SK-N-SH treated with all-trans-retinoic acid at 6 μM for 48 hours (cell line): ENCODE data around the gene CCDC196.

Experiments
- ATAC-seq: fragments of 200-7000 bp; cut with Tn5 transposase; 3 replicates; pipeline ENCODE4 v1.9.1; 2020; ENCODE audit warnings: mild to moderate bottlenecking, moderate library complexity
- ARNTL ChIP-seq: fragments of 450-650 bp; formaldehyde crosslinking; IDR thresholded peaks from 2 replicates; pipeline ENCODE4 v1.5.0; 2020; ENCODE audit warnings: low read depth, mild to moderate bottlenecking, moderate library complexity, borderline replicate concordance
- BACH2 ChIP-seq: fragments of 250-450 bp; sonication (Bioruptor Pico); IDR thresholded peaks from 2 replicates; pipeline ENCODE4 v1.9.0; 2021; ENCODE audit warnings: mild to moderate bottlenecking, borderline replicate concordance
- CSDC2 ChIP-seq: fragments of 250-450 bp; sonication (Bioruptor Pico); IDR thresholded peaks from 2 replicates; pipeline ENCODE4 v1.5.0; 2020; ENCODE audit warnings: mild to moderate bottlenecking, moderate library complexity
- ESRRG ChIP-seq: fragments of 250-450 bp; sonication (Bioruptor Pico); IDR thresholded peaks from 2 replicates; pipeline ENCODE4 v1.6.1; 2021; ENCODE audit warnings: mild to moderate bottlenecking
- GLIS3 ChIP-seq: fragments of 250-450 bp; sonication (Bioruptor Pico); IDR thresholded peaks from 2 replicates; pipeline ENCODE4 v1.5.0; 2020; ENCODE audit warnings: mild to moderate bottlenecking, moderate library complexity
- ISL1 ChIP-seq: fragments of 250-450 bp; sonication (Bioruptor Pico); IDR thresholded peaks from 2 replicates; pipeline ENCODE4 v2.1.2; 2022; ENCODE audit warnings: mild to moderate bottlenecking, moderate library complexity
- OSR1 ChIP-seq: fragments of 250-450 bp; sonication (Bioruptor Pico); IDR thresholded peaks from 2 replicates; pipeline ENCODE4 v1.8.0; 2022; ENCODE audit warnings: moderate library complexity, mild to moderate bottlenecking, inconsistent platforms
- POU6F1 ChIP-seq: fragments of 250-450 bp; sonication (Bioruptor Pico); IDR thresholded peaks from 2 replicates; pipeline ENCODE4 v1.8.0; 2021; ENCODE audit warnings: low read depth, mild to moderate bottlenecking, moderate library complexity, borderline replicate concordance
- PPARA ChIP-seq: fragments of 250-450 bp; sonication (Bioruptor Pico); IDR thresholded peaks from 2 replicates; pipeline ENCODE4 v1.5.0; 2020; ENCODE audit warnings: mild to moderate bottlenecking, borderline replicate concordance
- SNAI2 ChIP-seq: fragments of 250-450 bp; sonication (Bioruptor Pico); IDR thresholded peaks from 2 replicates; pipeline ENCODE4 v1.5.0; 2020; ENCODE audit warnings: mild to moderate bottlenecking, moderate library complexity
- TOX ChIP-seq: fragments of 250-450 bp; sonication (Bioruptor Pico); IDR thresholded peaks from 2 replicates; pipeline ENCODE4 v1.8.0; 2021; ENCODE audit warnings: mild to moderate bottlenecking, moderate library complexity, borderline replicate concordance
- TSHZ2 ChIP-seq: fragments of 250-450 bp; sonication (Bioruptor Pico); IDR thresholded peaks from 2 replicates; pipeline ENCODE4 v1.5.0; 2020; ENCODE audit warnings: mild to moderate bottlenecking, moderate library complexity
- ZC3H10 ChIP-seq: fragments of 250-450 bp; sonication (Bioruptor Pico); IDR thresholded peaks from 2 replicates; pipeline ENCODE4 v1.5.1; 2021; ENCODE audit warnings: mild to moderate bottlenecking, moderate library complexity
- ZFP3 ChIP-seq: fragments of 250-450 bp; sonication (Bioruptor Pico); IDR thresholded peaks from 2 replicates; pipeline ENCODE4 v1.5.0; 2020; ENCODE audit warnings: mild to moderate bottlenecking, moderate library complexity
- ZFP30 ChIP-seq: fragments of 450-650 bp; formaldehyde crosslinking; IDR thresholded peaks from 2 replicates; pipeline ENCODE4 v1.5.0; 2022; ENCODE audit warnings: mild to moderate bottlenecking, moderate library complexity
- ZNF565 ChIP-seq: fragments of 450-650 bp; formaldehyde crosslinking; conservative IDR thresholded peaks from 2 replicates; pipeline ENCODE4 v1.5.0; 2020; ENCODE audit warnings: low read depth, mild to moderate bottlenecking, moderate library complexity
- ZNF8 ChIP-seq: fragments of 450-650 bp; formaldehyde crosslinking; IDR thresholded peaks from 2 replicates; pipeline ENCODE4 v1.5.0; 2020; ENCODE audit warnings: mild to moderate bottlenecking, moderate library complexity
- TF ChIP-seq, protein P1 (sequence below): fragments of 250-450 bp; sonication (Bioruptor Pico); IDR thresholded peaks from 2 replicates; pipeline ENCODE4 v1.5.1; 2021; ENCODE audit warnings: mild to moderate bottlenecking, moderate library complexity
- TF ChIP-seq, protein P2 (sequence below): fragments of 250-450 bp; sonication (Bioruptor Pico); IDR thresholded peaks from 2 replicates; pipeline ENCODE4 v1.8.0; 2020; ENCODE audit warnings: mild to moderate bottlenecking, moderate library complexity, borderline replicate concordance
- TF ChIP-seq, protein P3 (sequence below): fragments of 250-450 bp; sonication (Bioruptor Pico); IDR thresholded peaks from 2 replicates; pipeline ENCODE4 v1.5.1; 2020; ENCODE audit warnings: low read depth, mild to moderate bottlenecking, moderate library complexity

Gene CCDC196

GRCh38 chr14:66444271-66444927 is 41.8 kb upstream of the CCDC196 start:
- ATAC-seq = no peak

GRCh38 chr14:66445936-66446335 is 40.2 kb upstream of the CCDC196 start:
- no peak for ATAC-seq
- TF ChIP-seq ZNF565 (CRISPR knock-in tag) = no peak
- no peak for TF ChIP-seq PPARA (CRISPR knock-in tag)
- TF ChIP-seq OSR1 = no peak
- TF ChIP-seq ZC3H10 (CRISPR knock-in tag) = no peak
- TF ChIP-seq, protein P1, sequence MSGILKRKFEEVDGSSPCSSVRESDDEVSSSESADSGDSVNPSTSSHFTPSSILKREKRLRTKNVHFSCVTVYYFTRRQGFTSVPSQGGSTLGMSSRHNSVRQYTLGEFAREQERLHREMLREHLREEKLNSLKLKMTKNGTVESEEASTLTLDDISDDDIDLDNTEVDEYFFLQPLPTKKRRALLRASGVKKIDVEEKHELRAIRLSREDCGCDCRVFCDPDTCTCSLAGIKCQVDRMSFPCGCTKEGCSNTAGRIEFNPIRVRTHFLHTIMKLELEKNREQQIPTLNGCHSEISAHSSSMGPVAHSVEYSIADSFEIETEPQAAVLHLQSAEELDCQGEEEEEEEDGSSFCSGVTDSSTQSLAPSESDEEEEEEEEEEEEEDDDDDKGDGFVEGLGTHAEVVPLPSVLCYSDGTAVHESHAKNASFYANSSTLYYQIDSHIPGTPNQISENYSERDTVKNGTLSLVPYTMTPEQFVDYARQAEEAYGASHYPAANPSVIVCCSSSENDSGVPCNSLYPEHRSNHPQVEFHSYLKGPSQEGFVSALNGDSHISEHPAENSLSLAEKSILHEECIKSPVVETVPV = no peak
- TF ChIP-seq GLIS3 (CRISPR knock-in tag) = no peak
- TF ChIP-seq TSHZ2 (CRISPR knock-in tag) = no peak

More at GRCh38 chr14:66444271-66444927, 41.8 kb upstream of the CCDC196 start:
- no peak for TF ChIP-seq ESRRG (CRISPR knock-in tag)
- no peak for TF ChIP-seq POU6F1
- TF ChIP-seq GLIS3 (CRISPR knock-in tag) = no peak
- TF ChIP-seq TOX = no peak
- no peak for TF ChIP-seq OSR1
- no peak for TF ChIP-seq BACH2
- TF ChIP-seq, protein P2, sequence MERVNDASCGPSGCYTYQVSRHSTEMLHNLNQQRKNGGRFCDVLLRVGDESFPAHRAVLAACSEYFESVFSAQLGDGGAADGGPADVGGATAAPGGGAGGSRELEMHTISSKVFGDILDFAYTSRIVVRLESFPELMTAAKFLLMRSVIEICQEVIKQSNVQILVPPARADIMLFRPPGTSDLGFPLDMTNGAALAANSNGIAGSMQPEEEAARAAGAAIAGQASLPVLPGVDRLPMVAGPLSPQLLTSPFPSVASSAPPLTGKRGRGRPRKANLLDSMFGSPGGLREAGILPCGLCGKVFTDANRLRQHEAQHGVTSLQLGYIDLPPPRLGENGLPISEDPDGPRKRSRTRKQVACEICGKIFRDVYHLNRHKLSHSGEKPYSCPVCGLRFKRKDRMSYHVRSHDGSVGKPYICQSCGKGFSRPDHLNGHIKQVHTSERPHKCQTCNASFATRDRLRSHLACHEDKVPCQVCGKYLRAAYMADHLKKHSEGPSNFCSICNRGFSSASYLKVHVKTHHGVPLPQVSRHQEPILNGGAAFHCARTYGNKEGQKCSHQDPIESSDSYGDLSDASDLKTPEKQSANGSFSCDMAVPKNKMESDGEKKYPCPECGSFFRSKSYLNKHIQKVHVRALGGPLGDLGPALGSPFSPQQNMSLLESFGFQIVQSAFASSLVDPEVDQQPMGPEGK (CRISPR knock-in tag) = no peak
- TF ChIP-seq ZNF8 (CRISPR knock-in tag) = no peak
- TF ChIP-seq, protein P1 = no peak
- no peak for TF ChIP-seq ZNF565 (CRISPR knock-in tag)
- no peak for TF ChIP-seq ARNTL (CRISPR knock-in tag)
- TF ChIP-seq SNAI2 (CRISPR knock-in tag) = no peak
- TF ChIP-seq CSDC2 = no peak
- TF ChIP-seq ZC3H10 (CRISPR knock-in tag) = no peak
- TF ChIP-seq ISL1 = no peak
- TF ChIP-seq TSHZ2 (CRISPR knock-in tag) = no peak
- no peak for TF ChIP-seq ZFP30 (CRISPR knock-in tag)
- TF ChIP-seq, protein P3, sequence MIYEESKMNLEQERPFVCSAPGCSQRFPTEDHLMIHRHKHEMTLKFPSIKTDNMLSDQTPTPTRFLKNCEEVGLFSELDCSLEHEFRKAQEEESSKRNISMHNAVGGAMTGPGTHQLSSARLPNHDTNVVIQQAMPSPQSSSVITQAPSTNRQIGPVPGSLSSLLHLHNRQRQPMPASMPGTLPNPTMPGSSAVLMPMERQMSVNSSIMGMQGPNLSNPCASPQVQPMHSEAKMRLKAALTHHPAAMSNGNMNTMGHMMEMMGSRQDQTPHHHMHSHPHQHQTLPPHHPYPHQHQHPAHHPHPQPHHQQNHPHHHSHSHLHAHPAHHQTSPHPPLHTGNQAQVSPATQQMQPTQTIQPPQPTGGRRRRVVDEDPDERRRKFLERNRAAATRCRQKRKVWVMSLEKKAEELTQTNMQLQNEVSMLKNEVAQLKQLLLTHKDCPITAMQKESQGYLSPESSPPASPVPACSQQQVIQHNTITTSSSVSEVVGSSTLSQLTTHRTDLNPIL (CRISPR knock-in tag) = no peak
- TF ChIP-seq ZFP3 = no peak
